Progenitor cell of endocrine pancreas (in vitro differentiated cells): Measurements from ENCODE around the gene C4orf33. TPM values are rescaled to one million over a fixed set of nuclear protein-coding genes. Genes with fewer than 3 reads are reported as not detected.
"Not testable (repeated sequence)": the region's sequence is repeated elsewhere in the genome, so short reads cannot be mapped to it uniquely, and the experiment has no call there.

Source experiments
- DNase-seq: peaks from one replicate; pipeline ENCODE4 v3.0.0; 2021; ENCODE audit warnings: low spot score; ENCODE audit not compliant: unreplicated experiment
- H3K27ac Mint-ChIP-seq: 2 replicates; pipeline ENCODE4 v1.8.0; 2021; ENCODE audit warnings: mild to moderate bottlenecking, moderate library complexity, mixed read lengths
- H3K27me3 Mint-ChIP-seq: 2 replicates; pipeline ENCODE4 v1.8.0; 2021; ENCODE audit warnings: mixed read lengths
- H3K36me3 Mint-ChIP-seq: 2 replicates; pipeline ENCODE4 v1.8.0; 2022; ENCODE audit warnings: mixed read lengths; ENCODE audit not compliant: insufficient read depth
- H3K4me1 Mint-ChIP-seq: 2 replicates; pipeline ENCODE4 v1.8.0; 2021; ENCODE audit warnings: low read depth, mixed read lengths
- H3K4me3 Mint-ChIP-seq: 2 replicates; pipeline ENCODE4 v1.8.0; 2021; ENCODE audit warnings: low read depth, mild to moderate bottlenecking, moderate library complexity, mixed read lengths
- H3K9me3 Mint-ChIP-seq: 2 replicates; pipeline ENCODE4 v1.8.0; 2021; ENCODE audit warnings: low read depth, mixed read lengths
- total RNA-seq: library from RNA; stranded (reverse); gene quantifications from 2 replicates; pipeline ENCODE4 v1.2.1, GENCODE V29; 2021
- TF ChIP-seq, protein P1 (sequence below): fragments of 200-600 bp; sonication (generic); IDR thresholded peaks from one replicate; pipeline ENCODE4 v1.5.0; 2021; ENCODE audit warnings: antibody characterized with exemption, mild to moderate bottlenecking; ENCODE audit not compliant: unreplicated experiment

Gene C4orf33
- total RNA-seq, 1 donor from 2014 or later: 12.2 TPM

DNA sequence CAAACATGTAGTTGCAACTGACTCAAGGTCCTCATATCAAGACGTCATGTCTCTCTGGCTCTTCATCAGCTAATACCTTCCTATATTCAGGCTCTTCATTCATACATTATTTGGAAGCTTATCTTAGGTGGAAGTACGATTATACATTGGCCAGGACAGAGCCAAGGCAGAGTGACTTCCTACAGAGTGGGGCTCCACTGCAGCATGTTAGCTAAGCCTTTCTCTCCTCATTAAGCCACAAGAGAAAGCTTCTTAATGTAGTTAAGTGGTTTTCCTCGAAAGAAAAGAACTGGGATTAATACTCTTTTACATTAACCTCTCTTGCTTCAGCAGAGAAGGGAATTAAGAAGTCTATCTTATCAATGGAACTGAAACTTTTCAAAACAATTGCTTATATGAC lies 15.0 kb downstream of the C4orf33 start:
- H3K27me3 Mint-ChIP-seq: no peaks in the 10 kb centered on the region
- no peaks in the 10 kb centered on the region for H3K9me3 Mint-ChIP-seq
- no peak for DNase-seq
- H3K4me1 Mint-ChIP-seq: peaks cover 9% of the 10 kb centered on the region
- TF ChIP-seq, protein P1, sequence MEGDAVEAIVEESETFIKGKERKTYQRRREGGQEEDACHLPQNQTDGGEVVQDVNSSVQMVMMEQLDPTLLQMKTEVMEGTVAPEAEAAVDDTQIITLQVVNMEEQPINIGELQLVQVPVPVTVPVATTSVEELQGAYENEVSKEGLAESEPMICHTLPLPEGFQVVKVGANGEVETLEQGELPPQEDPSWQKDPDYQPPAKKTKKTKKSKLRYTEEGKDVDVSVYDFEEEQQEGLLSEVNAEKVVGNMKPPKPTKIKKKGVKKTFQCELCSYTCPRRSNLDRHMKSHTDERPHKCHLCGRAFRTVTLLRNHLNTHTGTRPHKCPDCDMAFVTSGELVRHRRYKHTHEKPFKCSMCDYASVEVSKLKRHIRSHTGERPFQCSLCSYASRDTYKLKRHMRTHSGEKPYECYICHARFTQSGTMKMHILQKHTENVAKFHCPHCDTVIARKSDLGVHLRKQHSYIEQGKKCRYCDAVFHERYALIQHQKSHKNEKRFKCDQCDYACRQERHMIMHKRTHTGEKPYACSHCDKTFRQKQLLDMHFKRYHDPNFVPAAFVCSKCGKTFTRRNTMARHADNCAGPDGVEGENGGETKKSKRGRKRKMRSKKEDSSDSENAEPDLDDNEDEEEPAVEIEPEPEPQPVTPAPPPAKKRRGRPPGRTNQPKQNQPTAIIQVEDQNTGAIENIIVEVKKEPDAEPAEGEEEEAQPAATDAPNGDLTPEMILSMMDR: no peak
- no peak overlapping the region for H3K27ac Mint-ChIP-seq
- no peak overlapping the region for H3K4me3 Mint-ChIP-seq
- no peaks in the 10 kb centered on the region for H3K36me3 Mint-ChIP-seq

DNA sequence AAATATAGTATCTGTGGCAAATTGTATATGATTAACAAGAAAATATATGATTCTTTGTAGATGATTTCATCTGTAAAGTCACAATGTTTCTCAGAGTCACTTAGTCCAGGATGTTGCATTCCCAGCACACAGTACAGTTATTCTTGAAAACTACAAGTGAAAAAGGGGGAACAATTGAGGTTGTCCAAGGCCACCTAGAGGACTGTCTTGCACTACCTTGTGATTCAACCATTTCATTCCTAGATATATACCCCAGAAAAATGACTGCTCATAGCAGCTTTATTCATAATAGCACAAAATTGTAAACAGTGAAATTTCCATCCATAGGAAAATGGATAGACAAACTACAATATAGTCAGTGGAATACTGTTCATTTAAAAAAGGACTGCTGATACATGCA lies 16.0 kb downstream of the C4orf33 start:
- no peak for DNase-seq
- no peak overlapping the region for H3K4me3 Mint-ChIP-seq
- no peaks in the 10 kb centered on the region for H3K36me3 Mint-ChIP-seq
- H3K27ac Mint-ChIP-seq: no peak overlapping the region
- peaks cover 9% of the 10 kb centered on the region for H3K4me1 Mint-ChIP-seq
- H3K9me3 Mint-ChIP-seq: no peaks in the 10 kb centered on the region
- TF ChIP-seq, protein P1: no peak
- no peaks in the 10 kb centered on the region for H3K27me3 Mint-ChIP-seq

DNA sequence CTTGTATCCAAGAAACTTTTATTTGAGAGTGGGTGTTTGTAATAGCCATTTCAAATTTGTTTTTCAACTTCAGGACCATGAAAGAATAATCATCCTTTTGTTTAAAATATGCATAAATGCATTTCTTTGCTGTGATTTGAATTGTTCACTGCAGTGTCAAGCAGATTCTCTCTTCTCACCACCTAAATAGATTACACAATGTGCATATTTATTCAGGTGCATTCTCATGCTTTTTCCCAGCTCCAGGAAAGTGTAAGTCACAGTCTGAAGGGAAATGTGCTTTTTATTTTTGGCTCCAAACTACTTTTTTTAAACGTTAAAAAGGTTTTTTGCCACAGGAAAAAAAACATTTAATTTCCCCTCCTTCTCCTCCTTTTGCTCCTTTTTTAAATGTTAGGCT lies 17.5 kb downstream of the C4orf33 start:
- DNase-seq: no peak
- TF ChIP-seq, protein P1: no peak
- peaks cover 9% of the 10 kb centered on the region for H3K4me1 Mint-ChIP-seq
- H3K27ac Mint-ChIP-seq: no peak overlapping the region
- no peaks in the 10 kb centered on the region for H3K36me3 Mint-ChIP-seq
- H3K27me3 Mint-ChIP-seq: no peaks in the 10 kb centered on the region
- H3K9me3 Mint-ChIP-seq: no peaks in the 10 kb centered on the region
- no peak overlapping the region for H3K4me3 Mint-ChIP-seq

DNA sequence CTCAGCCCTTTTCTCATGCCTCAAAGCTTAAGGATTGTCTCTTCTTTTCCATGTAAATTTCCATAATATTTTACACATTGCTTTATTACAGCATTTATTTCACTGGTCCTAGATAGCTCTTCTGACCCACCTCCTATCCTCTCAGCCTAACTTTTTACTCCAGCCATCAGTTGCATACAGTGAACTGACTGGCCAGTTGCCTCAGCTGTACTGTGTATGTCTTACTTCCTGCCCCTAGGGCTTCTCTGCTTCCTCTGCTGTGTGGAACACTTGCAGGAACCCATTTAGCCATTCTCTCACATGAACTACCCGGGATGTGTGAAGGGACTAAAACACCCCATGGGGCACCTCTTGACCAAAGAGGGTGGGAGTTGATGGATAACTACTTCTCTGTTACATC lies 18.0 kb downstream of the C4orf33 start:
- Mint-ChIP-seq H3K27me3 (no peaks in the 10 kb centered on the region), H3K4me1 (peaks cover 9% of the 10 kb centered on the region), H3K4me3 (no peak overlapping the region), H3K9me3 (no peaks in the 10 kb centered on the region), H3K36me3 (no peaks in the 10 kb centered on the region), H3K27ac (no peak overlapping the region)
- DNase-seq: no peak
- TF ChIP-seq, protein P1: no peak

DNA sequence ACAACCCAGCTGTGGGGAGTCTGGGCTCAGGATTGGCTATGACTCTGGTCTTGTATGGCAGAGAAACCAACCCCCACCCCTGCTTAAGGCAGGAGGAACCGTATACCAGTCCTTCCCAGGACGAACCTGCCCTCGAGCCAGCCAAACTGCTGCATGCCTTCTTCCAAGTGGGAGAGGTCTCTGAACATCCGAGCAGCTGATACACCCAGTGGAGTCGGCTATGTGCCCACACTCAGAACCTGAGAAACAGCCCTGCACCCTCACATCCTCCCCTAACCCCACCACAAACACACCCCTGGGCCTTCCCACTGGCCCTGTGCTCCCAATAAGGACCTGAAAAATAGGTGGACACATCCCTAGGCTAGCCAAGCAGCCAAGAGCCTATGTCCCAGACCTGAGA lies 21.8 kb downstream of the C4orf33 start:
- Mint-ChIP-seq H3K27ac (no peak overlapping the region), H3K4me1 (peaks cover 8% of the 10 kb centered on the region), H3K9me3 (peaks cover 4% of the 10 kb centered on the region), H3K27me3 (no peaks in the 10 kb centered on the region), H3K36me3 (no peaks in the 10 kb centered on the region), H3K4me3 (no peak overlapping the region)
- TF ChIP-seq, protein P1: no peak
- no peak for DNase-seq

DNA sequence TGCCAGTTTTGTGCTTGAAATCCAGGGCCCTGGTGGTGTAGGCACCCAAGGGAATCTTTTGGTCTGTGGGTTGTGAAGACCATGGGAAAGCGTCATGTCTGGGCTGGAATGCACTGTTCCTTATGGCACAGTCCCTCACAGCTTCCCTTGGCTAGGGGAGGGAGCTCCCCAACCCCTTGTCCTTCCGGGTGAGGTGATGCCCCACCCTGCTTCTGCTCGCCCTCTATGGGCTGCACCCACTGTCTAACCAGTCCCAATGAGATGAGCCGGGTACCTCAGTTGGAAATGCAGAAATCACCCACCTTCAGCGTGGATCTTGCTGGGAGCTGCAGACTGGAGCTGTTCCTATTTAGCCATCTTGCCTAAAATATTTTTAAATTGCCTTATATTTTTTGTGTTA lies 30.7 kb downstream of the C4orf33 start:
- not testable (repeated sequence) for H3K36me3 Mint-ChIP-seq, H3K4me3 Mint-ChIP-seq, H3K27me3 Mint-ChIP-seq, H3K27ac Mint-ChIP-seq, DNase-seq, H3K4me1 Mint-ChIP-seq
- peaks cover 12% of the 10 kb centered on the region for H3K9me3 Mint-ChIP-seq
